Activated CD4-positive, alpha-beta T cell treated with anti-CD3 and anti-CD28 coated beads, Interleukin-2, Interleukin-6, amounts not matched to agents 100 ng/mL and 50 ng/mL, durations not matched to agents 16 hours and 8 hours (primary cell): Measurements from ENCODE around the gene LRRFIP1.
A peak's percentile ranks its signal among the peaks of the same experiment; 100 is the strongest.
"Not testable (repeated sequence)": the region's sequence is repeated elsewhere in the genome, so short reads cannot be mapped to it uniquely, and the experiment has no call there.

Experiments
- DNase-seq: peaks from one replicate; pipeline ENCODE4 v3.0.0-alpha.2; 2020

The LRRFIP1 gene, protein sequence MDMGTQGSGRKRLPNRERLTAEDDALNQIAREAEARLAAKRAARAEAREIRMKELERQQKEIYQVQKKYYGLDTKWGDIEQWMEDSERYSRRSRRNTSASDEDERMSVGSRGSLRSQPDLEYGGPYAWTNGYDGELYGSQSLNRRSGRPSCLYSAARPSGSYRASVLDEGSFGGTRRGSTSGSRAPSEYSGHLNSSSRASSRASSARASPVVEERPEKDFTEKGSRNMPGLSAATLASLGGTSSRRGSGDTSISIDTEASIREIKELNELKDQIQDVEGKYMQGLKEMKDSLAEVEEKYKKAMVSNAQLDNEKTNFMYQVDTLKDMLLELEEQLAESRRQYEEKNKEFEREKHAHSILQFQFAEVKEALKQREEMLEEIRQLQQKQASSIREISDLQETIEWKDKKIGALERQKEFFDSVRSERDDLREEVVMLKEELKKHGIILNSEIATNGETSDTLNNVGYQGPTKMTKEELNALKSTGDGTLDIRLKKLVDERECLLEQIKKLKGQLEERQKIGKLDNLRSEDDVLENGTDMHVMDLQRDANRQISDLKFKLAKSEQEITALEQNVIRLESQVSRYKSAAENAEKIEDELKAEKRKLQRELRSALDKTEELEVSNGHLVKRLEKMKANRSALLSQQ

DNA sequence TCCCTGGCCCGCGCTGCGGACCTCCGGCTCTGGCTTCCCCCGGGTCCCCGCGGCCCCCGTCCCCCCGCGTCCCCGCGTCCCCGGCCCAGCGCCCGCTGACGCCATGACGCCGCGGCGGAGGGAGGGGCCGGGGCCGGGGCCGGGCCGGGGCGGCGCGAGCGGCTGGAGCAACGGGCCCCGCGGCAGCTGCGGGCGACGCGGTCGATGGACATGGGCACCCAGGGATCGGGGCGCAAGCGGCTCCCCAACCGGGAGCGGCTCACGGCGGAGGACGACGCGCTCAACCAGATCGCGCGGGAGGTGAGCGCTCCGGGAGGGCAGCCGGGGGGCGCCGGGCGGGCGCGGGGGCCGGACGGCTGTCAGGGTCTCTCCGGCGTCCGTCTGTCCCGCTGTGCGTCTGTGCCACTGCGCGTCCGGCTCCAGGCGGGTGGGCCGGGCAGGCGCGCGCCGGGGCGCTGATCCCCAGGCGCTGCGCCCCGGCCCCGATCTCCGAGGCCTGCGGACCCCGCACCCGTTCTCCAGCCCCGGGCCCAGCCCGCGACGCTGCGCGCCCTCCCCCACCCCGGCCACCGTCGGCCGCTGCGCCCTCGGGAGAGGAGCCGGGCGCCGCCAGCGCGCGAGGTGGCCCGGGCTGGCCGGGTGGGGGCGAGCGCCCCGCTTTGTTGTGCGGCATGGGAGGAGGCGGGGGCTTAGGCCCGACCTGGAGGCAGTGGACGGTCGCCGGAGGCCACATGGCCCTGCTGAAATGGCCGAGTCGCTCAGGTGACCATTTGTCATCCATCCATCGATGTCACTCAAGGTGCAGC, at the start of gene LRRFIP1:
Gene LRRFIP1 (plus strand): TSS at position 147 of the 806 bp plus-strand sequence. CDS start 58 bp downstream, at position 205.
- DNase-seq, result no peak

DNA sequence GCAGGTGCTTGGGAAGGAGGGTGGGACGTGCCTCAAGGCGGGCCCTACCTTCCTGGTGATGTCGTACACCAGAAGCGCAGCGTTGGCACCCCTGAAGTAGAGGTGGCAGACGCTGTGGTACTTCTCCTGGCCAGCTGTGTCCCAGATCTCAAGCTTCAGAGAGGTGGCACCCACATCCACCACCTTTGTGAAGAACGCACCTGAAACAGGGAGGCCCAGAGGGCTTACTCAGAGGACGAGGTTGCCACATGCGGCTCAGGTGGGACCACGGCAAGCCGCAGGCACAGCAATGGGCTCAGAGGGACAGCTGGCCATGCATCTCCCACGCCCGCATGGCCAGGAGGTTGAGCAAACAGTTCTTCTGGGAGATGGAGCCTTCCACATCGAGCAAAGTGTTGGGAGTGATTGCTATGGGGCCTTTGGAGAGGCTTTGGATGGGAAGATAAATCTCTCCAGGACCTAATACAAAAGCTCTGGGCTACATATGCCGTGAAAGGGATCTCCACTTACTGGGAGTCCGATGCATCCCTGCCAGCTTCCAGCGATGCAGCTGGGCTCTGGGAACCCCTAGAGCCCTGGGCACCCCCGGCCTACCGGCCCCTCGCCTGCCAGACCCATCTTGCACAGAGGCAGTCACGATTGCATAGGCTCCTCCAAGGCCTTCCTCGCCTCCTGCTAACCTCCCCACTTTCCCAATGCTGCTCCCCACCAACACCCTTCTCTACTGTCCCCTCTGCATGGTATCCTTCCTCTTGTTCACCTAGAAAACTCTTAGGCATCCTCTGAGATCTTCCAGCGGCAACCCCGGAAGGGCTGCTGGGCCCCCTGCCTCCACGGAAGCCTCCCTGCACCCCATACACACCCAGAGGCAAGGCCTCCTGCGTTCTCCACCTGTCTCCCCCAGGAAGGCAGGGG, 49.2 kb upstream of the LRRFIP1 start:
- DNase-seq, result no peak

DNA sequence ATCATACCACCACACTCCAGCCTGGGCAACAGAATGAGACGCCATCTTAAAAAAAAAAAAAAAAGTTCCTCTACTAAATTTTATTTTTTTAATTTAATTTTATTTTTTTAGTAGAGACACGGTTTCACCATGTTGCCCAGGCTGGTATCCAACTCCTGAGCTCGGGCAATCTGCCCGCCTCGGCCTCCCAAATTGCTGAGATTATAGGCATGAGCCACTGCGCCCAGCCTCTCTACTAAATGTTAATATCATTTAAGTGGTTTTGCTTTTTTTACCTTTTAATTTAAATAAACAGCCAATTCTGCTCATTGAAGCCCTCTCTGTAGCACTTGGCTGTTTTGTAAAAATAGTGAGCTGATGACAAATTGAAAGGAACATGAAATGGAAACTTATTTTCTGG, 46.1 kb upstream of the LRRFIP1 start:
- DNase-seq, result no peak

DNA sequence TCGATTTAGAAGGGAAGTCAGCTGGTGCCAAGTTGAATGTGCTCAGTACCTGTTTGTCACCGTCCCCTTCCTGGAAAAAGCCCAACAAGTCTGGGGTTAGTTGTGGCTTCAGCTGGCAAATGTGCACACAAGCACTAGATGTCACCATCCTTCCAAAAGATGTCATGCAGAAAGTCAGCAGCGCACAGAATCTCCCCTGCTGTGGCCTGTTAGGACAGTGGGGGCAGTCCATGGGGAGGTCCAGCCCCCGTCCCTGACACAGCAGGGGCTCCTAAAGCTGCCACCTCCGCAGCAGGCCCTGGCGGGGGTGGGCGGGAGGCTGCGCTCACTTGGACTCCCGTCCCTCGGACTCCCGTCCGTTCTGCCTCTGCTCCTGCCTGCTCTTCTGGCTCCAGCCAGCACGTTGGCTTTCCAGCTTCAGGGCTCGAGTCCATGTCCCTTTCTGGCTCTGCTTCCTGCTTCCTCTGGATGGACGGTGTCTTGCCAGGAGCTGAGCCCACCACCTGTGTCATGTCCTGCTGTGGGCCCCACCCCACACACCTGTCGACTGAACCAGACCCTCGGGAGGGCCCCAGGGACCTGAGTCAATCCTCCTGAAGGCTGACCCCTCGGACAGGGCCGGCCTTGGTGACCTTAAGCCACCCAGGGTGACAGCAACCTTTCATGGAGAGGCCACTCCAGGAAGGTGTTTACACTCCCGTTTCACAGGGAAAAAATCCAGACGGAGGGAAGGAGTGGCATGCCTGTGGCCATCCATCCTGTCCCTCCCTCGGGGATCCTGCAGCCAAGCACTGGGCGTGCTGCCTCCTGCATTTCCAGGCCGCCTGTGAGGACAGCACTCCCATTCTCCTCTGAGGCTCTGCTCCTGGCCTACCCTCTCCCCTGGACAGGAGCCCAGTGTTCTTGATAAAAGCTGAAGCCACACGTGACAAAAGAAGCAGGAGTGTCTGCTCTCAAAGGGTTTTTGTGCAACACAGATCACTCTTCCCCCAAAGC, 45.3 kb upstream of the LRRFIP1 start:
- DNase-seq, result peak; percentile 67

DNA sequence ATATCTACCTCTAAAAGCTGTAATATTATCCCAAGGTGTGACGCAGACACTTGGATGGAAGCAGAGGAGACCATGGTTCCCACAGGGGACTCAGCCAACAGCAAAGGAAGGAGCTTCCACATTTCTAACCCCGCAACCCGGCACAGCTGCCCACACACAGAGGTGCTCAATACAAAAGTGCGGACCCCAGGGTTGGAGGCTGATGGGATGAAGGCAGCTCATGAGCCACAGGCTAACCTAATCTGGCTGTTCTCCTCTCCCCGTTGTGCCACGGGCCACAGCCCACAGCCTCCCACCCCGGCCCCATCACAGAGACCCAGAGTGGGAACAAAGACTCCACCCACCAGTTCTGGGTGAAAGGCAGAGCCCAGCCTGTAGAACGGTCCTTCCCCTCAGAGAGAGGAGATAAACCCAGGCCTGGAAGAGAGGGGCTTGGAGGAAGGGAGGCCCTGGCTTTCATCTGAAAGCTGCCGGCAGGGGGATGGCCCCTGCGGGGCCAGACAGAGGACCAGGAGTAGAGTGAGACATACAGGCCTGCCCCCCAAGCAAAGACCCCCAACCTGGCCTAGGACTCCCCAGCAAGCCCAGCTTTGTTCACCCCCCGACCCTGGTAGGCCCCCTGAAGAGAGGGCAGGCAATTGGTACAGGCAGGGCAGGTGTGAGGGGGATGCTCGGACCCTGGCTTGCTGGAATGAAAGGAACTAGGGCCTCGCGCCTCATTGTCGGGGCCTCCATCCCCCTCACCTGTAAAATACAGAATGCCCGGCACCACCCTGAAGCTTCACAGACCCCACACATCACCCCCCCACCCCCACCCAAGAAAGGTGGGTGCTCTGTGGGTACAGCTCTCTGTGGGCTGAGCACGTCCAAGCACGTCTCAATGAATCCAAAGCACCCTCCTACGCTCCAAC, 43.7 kb upstream of the LRRFIP1 start:
- DNase-seq, result no peak

DNA sequence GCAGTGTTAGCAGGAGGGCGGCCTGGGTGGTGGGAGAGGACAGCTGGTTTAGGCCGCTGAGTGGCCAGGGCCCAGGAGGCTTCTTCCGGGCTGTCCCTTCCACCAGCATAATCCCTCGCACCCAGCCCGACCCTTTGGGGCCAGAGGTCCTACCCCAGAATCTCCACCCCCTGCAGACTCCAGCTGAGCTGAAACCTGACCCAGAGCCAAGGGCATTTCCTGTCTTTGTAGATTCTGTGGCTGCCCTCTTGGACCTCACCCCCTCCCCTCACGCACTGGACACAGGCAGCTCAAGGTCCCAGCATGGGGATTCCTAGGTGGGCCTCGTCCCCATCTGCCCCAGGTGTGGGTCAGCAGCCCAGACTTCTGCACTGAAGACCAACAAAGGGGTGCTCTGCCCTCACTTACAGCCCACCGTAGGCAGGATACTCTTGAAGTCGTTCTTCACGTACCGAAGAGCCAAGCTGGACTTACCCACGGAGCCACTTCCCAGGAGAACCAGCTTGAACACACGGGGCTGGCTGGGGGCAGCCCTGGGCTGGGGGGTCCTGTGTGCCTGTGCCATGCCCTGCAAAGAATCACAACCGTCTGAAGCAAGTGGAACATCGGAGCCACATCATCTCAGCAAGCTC, 41.7 kb upstream of the LRRFIP1 start:
- DNase-seq, result no peak

DNA sequence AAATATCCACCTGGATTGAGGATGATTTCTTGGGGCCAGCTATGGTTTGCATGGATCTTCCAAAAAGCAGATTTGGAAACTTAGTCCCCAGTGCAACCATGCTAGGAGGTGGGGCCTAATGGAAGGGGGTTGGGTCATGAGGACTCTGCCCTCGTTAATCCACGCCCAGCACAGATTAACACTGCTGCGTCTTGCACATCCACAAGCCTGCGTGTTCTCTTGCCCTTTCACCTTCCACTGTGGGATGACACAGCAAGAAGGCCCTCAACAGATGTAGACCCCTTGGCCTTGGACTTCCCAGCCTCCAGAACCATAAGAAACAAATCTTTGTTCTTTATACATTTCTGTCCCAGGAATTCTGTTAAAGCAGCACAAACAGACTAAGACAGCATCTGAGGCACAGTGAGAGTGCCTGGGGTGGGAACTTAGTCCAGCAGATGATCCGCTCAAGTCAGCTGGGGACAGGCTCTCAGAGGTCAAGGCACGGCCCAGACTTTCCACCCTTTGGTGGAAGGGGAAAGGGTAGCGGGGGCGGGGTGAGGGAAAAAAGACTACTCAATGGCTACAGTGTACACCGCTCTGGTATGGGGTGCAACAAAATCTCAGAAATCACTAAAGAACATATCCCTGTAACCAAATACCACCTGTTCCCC, 39.2 kb upstream of the LRRFIP1 start:
- DNase-seq, result no peak

DNA sequence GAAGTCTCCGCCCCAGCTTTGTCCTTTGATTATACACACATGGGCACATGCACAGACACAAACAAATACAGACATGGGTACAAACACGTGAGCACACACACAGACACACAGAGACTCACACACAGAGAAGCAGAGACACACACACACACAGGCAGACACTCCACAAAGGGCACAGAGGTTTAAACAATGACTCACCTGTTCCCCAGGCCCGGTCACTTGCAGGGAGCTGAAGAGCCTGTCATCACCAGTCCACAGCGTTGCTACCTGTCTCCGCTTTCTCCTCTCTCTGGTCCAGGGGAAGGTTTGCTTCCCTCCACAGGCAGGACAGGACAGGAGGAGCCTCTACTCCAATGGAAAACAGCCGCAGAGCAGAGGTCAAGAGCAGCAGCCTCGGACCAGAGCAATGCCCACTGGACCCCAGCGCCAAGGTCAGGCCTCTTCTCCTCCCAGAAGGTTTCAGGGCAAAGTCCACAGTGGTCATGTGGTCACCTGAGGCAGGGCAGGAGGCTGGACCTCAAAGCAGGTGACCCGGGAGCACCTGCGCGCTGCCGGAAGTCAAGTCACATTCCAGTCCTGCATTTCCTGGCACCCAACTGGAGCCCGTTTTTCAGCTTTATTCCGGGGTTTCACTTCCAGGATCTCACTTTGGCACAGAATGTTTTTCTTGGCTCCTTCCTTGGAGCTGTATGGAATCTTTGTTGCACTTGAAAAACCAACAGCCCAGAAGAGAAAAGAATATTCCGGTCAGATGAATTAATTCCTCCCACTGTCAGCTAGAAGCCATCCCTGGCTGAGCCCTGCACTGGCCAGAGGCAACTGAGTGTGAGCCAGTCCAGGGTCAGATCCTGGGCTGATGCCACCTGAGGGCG, 36.9 kb upstream of the LRRFIP1 start, which contains the start of gene RAB17:
Gene RAB17 (minus strand): TSS at position 463 of the 869 bp plus-strand sequence. CDS start 4,580 bp downstream, outside the sequence.
- no peak for DNase-seq

DNA sequence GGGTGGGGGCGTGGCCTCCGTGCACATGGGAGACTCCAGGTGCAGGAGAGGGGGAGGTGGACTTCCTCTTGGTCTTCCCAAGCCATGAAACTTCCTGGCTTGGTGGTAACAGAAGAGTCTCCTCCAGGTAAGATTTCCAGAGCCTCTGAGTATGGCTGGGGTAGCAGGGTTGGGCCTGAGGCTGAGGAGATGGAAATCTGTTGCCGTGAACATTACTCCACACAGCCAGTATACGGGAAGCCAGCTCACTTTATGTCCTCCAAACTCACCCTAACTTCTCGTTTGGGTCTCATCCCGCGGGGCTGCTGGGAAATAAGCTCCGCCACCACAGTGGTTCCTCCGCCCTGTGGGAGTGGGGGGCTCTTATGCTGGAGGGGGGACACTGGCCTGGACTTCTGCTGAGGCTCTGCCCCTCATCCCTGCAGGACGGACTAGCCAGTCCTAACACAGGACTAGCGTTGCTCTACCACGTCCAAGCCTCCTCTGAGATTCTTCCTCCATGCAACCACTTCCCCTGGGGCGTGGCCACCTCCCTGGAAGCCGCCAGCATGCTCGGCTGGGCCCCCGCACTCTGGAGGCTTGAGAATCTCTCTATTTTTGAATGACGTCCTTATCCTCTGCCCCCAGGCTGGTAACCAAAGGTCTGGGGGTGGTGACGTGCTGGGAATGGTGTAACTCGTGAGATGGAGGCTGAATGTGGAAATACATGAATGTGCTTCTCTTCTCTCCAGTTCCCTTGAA, 36.1 kb upstream of the LRRFIP1 start:
- no peak for DNase-seq

DNA sequence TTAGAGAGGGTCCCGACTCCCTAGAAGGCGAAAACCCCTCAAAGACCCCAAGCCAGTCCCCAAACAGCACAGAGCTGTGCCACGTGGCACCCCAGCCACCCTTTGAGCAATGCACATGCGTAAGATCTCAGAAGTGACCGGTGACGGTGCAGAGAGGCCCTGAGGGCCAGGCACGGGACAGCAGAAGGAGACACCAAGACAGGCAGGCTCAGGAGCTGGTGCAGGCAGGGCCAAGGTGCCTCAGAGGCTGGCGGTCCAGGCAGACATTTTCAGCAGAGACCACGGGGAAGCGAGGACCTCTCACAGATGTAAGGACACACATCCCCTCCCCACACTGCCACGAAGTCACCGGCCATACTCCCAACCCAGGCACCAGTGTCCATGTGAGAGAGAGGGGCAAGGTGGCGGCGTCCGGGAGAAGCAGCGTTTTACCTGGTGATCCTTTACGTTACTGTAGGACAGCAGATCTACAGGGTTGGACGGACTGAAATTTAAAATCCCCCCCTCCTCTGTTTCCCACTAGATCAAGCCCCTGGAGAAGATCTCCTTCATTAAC, 34.9 kb upstream of the LRRFIP1 start:
- DNase-seq, result no peak

DNA sequence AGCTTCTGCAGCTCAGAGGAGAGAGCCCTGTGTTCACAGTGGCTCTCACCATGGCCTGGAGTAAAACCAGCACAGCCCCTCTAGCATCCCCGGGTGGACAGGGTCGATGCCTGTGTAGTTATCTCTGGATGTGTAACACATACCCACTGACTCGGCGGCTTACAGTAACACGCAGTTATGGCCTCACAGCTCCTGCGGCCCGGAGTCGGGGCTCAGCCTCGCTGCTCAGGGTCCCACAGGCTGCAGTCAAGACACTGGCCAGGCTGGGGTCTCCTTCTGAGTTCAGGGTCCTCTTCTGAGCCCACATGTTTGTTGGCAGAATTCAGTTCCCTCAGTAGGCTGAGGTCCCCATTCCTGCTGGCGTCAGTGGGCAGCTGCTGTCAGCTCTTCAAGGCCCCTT, 34.4 kb upstream of the LRRFIP1 start:
- DNase-seq, result no peak

DNA sequence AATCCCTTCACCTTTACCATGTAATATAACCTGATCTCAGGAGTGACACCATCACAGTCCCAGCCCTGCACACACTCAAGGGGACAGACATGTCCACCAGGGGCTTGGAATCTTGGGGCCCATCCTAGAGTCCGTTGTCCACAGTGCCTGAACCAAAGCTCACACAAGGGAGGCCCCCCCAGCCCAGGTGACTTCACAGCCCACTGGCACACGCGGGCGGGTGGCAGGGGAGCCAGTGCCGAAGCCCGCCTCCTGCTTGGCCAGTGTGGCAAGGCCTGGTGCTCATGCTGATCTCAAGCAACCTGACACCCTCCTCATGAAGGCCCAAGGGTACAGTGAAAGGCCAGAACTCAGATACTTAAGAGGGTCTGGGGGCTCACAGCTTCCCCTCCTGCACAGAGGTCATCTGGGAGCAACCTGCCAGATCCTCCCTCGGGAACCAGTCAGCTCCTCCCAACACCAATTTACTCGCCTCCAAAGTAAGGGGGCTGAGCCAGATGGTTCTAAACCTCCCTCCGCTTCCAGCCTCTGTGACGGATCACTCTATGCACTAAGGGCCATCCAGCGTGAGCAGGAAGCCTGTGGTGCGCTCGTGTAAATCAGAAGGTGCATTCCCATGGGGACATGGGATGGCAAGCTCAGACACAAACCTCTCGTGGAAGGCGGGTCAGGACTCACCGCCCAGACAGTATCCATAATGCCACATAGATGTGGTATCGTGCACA, 33.6 kb upstream of the LRRFIP1 start:
- DNase-seq, result no peak

DNA sequence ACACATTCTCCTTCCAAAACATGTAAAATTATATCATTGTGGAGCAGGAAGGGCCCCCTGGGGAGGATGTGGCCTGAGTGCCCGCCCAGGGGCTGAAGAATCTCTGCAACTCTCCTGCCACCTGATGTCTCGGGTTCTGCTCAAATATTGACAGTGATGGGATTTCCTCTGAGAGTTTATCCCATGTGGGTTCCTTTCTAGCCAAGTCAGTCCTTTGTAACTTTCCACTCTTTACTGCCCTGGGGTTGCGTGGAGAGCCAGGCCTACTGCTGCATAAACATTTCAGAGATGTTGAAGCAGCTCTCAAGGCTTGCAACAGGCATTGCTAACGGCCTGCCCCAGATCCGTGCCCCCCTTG, 32.9 kb upstream of the LRRFIP1 start:
- no peak for DNase-seq

DNA sequence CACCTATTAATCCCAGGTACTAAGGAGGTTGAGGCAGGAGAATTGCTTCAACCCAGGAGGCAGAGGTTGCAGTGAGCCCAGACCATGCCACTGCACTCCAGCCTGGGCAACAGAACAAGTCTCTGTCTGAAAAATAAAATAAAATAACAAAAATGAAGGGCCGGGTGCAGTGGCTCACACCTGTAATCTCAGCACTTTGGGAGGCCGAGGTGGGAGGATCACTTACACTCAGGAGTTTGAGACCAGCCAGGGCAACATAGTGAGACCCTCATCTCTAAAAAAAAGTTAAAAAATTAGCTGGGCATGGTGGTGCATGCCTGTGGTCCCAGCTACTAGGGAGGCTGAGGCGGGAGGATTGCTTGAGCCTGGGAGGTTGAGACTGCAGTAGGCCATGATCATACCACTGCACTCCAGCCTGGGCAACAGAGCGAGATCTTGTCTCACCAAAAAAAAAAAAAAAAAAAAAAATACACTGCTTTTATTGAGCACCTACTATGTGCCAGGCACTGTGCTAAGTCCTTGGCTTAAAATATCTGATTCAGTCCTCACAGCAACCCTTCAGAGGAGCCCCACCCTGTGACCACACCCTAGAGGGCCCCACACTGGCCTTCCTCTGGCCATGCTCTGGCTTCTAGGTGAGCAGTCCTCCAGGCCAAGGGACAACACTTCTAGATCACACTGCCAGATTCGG, 31.4 kb upstream of the LRRFIP1 start:
- DNase-seq, result not testable (repeated sequence)

DNA sequence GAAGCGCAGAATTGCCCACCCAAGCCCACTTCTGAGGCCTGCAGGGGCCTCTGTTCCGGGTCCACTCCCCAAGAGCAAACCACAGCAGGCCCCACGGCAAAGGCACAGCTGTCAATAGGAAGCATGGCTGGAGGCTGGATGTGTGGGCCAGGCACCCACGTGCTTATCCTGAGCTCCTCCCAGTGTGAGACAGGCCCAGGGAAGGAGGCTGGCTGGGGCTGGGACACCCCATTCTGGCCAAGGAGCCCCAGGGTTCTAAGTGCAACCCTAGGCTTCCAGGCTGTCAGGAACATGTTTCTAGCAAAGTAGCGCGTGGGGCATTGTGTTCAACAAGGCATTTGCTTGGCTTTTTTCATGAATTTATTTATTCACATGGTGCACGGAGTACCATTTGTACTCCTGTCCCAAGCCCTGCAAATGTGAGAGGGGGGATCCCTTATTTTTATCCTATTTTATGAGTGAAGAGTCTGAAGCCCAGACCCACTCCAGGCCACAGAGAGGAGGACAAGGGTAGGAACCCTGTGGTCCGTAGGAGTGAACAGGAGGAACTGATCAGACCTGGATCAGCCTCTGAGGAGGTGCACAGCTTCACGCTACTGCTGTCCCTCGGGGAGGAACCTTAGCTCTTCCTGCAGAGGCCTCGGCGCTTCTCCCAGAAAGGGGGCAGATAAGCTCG, 30.7 kb upstream of the LRRFIP1 start:
- no peak for DNase-seq
